Measurements from ENCODE around the gene ACER2. TPM values are rescaled to one million over a fixed set of nuclear protein-coding genes. Genes with fewer than 3 reads are reported as not detected.

Gene ACER2
- total RNA-seq, 1 experiment from 2014 or later = 8.8 TPM

GRCh38 chr9:19480345-19480744 is 71.5 kb downstream of the ACER2 start:
- POLR2A ChIA-PET = no interaction called here
- DNase-seq (ENCODE audit: low spot score) (no peak), ATAC-seq (no peak)
- Mint-ChIP-seq H3K4me1 (no peaks in the 10 kb centered on the region), H3K27me3 (ENCODE audit: low read depth) (no peaks in the 10 kb centered on the region), H3K27ac (no peak overlapping the region), H3K4me3 (no peak overlapping the region), H3K9me3 (peaks cover 4% of the 10 kb centered on the region; the same call in 1 of the 2 replicates), H3K36me3 (no peaks in the 10 kb centered on the region)
- CTCF ChIA-PET = interaction anchor here (2.8 kb wide), 1 partner anchor 15 kb away, joined by 25 read pairs; no protein-coding TSS in a partner anchor
- TF ChIP-seq ZBTB43 (CRISPR knock-in tag; IDR thresholded peaks at IDR 0.05) (no peak), ZNF416 (CRISPR knock-in tag; IDR thresholded peaks at IDR 0.05) (no peak), ZSCAN18 (CRISPR knock-in tag; IDR thresholded peaks at IDR 0.05) (no peak), ARID4B (CRISPR knock-in tag; IDR thresholded peaks at IDR 0.05; ENCODE audit: borderline replicate concordance) (no peak), IRF1 (CRISPR knock-in tag; IDR thresholded peaks at IDR 0.05) (no peak), HMGA2 (CRISPR knock-in tag; IDR thresholded peaks at IDR 0.05) (no peak), MXD4 (CRISPR knock-in tag; IDR thresholded peaks at IDR 0.05; ENCODE audit: borderline replicate concordance) (no peak), EMX1 (CRISPR knock-in tag; IDR thresholded peaks at IDR 0.05) (no peak), RORB (CRISPR knock-in tag; IDR thresholded peaks at IDR 0.05) (no peak), CDX4 (CRISPR knock-in tag; IDR thresholded peaks at IDR 0.05; ENCODE audit: borderline replicate concordance) (no peak), ZNF121 (CRISPR knock-in tag; IDR thresholded peaks at IDR 0.05) (no peak), GTF2I (CRISPR knock-in tag; conservative IDR thresholded peaks at IDR 0.05) (no peak), SP1 (CRISPR knock-in tag; conservative IDR thresholded peaks at IDR 0.05) (no peak), PREB (CRISPR knock-in tag; IDR thresholded peaks at IDR 0.05; ENCODE audit: borderline replicate concordance) (no peak)
- TF ChIP-seq, protein P1, sequence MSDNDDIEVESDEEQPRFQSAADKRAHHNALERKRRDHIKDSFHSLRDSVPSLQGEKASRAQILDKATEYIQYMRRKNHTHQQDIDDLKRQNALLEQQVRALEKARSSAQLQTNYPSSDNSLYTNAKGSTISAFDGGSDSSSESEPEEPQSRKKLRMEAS (CRISPR knock-in tag; IDR thresholded peaks at IDR 0.05) = no peak
- TF ChIP-seq, protein P2, sequence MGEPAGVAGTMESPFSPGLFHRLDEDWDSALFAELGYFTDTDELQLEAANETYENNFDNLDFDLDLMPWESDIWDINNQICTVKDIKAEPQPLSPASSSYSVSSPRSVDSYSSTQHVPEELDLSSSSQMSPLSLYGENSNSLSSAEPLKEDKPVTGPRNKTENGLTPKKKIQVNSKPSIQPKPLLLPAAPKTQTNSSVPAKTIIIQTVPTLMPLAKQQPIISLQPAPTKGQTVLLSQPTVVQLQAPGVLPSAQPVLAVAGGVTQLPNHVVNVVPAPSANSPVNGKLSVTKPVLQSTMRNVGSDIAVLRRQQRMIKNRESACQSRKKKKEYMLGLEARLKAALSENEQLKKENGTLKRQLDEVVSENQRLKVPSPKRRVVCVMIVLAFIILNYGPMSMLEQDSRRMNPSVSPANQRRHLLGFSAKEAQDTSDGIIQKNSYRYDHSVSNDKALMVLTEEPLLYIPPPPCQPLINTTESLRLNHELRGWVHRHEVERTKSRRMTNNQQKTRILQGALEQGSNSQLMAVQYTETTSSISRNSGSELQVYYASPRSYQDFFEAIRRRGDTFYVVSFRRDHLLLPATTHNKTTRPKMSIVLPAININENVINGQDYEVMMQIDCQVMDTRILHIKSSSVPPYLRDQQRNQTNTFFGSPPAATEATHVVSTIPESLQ (CRISPR knock-in tag; IDR thresholded peaks at IDR 0.05) = no peak
- TF ChIP-seq, protein P3, sequence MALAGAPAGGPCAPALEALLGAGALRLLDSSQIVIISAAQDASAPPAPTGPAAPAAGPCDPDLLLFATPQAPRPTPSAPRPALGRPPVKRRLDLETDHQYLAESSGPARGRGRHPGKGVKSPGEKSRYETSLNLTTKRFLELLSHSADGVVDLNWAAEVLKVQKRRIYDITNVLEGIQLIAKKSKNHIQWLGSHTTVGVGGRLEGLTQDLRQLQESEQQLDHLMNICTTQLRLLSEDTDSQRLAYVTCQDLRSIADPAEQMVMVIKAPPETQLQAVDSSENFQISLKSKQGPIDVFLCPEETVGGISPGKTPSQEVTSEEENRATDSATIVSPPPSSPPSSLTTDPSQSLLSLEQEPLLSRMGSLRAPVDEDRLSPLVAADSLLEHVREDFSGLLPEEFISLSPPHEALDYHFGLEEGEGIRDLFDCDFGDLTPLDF (CRISPR knock-in tag; IDR thresholded peaks at IDR 0.05) = no peak
- TF ChIP-seq, protein P4, sequence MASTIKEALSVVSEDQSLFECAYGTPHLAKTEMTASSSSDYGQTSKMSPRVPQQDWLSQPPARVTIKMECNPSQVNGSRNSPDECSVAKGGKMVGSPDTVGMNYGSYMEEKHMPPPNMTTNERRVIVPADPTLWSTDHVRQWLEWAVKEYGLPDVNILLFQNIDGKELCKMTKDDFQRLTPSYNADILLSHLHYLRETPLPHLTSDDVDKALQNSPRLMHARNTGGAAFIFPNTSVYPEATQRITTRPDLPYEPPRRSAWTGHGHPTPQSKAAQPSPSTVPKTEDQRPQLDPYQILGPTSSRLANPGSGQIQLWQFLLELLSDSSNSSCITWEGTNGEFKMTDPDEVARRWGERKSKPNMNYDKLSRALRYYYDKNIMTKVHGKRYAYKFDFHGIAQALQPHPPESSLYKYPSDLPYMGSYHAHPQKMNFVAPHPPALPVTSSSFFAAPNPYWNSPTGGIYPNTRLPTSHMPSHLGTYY (CRISPR knock-in tag; IDR thresholded peaks at IDR 0.05) = no peak
